ENCODE data around the gene PLD6.
"Not testable (repeated sequence)": the region's sequence is repeated elsewhere in the genome, so short reads cannot be mapped to it uniquely, and the experiment has no call there.

The PLD6 gene

DNA sequence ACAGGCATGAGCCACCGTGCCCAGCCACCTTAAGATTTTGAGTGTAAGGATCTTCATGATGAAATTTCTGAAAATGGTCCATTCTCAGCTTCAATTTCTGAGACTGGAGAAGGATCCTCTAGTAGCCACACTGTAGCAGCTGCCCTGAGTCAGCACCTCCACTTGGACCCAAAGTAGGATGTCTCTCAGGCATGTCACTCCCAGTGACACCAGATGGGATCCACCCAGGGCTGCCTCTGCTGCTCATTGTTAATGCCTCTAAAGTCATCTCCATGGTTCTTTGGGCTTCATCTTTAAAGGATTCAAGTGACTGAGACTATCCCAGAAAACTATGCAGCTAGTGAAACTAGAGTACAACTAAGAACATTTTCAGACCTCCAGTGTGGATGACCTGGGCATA lies 7.9 kb downstream of the PLD6 start:
- no peak for DNase-seq

GRCh38 chr17:17196776-17197175 lies 9.4 kb downstream of the PLD6 start:
- DNase-seq: no peak

DNA sequence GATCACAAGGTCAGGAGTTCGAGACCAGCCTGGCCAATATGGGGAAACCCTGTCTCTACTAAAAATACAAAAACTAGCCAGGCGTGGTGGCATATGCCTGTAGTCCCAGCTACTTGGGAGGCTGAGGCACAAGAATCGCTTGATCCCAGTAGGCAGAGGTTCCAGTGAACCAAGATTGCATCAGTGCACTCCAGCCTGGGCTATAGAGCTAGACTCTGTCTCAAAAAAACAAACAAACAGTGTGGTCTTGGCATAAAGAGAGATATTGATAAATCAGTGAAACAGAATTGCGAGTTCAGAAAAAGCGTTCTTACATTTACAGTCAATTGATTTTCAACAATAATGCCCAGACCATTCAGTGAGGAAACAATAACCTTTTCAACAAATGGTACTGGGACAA lies 10.7 kb downstream of the PLD6 start:
- DNase-seq: not testable (repeated sequence)

- DNase-seq: no peak
Observed at GRCh38 chr17:17191961-17192381, 14.2 kb downstream of the PLD6 start.

DNA sequence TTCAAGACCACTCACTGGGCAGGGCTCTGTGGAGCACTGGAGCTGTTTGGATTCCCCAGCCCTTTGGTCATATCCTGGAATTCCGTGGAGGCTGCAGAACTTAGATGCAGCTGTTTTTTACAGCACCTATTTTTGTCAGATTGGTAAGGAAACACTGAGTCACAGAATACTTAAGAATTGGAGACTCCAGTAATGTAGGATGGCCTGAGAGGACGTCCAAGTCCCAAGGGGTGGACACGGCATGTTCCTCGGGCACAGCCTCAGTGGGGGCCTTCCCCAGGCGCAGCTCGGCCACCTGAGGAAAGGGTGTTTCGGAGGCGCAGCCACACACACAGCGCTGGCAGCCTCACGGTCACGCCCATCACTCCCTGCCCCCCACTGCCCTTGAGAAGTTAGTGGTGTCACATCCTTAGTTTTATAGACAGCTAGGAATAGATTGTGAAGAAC lies 14.8 kb downstream of the PLD6 start:
- DNase-seq: no peak

- no peak for DNase-seq
Observed at GRCh38 chr17:17190188-17190587, 15.9 kb downstream of the PLD6 start.

DNA sequence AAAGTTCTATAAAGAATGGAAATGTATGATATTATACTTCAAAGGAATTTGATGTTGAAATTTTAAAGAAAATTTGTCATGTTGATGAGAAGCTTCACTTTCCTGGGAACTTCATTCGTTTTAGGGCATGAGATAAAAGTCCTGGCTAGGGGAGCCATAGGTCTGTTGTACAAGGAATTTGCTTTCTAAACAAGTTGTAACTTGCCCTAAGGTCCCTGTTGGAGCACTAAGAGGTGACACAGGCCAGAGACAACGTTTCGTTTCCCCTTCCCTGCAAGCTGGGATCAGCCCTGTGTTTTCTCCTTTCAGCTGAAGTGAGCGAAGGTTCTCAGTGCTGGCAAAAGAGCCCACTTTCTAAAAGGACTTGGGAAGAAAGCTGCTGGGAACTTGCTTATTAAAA lies 16.6 kb downstream of the PLD6 start:
- DNase-seq: no peak

- DNase-seq: no peak
Observed at GRCh38 chr17:17188586-17188985, 17.5 kb downstream of the PLD6 start.

DNA sequence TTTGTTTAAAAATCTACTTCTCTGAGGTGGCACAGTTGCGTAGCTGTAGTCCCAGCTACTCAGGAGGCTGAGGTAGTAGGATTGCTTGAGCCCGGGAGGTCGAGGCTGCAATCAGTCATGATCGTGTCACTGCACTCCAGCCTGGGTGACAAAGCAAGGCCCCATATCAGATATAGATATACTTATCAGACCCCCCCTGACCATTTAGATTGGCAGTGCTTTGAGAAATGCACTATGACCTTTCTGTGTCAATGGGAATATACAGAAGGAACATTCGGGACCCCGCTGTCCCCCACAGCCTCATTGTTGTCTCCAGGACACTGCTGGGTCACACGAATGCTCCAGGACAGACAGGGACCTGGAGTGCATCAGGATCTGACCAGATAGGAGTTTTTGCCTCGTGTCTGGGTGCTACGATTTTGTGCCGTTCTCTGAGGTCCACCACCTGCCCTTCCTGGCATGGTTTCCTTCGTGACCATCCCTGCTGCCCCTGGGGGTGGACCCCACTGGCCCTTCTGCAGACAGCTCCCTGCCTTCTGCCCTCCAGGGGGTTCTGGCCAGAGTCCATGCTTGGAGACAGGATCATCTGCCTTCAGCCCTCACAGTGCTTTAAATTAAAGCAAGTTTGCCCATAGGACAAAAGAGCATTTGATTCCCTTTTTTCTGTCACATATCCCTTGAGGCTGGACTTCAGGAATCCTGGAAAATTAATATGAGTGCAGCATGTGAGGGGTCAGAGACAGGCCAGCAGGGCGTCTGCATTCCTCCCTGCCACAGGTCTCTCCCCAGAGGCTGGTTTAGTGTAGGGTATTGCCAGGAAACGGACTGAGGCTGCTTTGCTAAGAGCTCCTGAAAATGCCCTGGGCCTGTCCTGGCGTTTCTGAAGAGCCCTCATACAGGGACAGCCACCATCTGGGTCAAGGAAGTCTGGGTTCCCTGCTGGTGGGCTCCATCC lies 19.3 kb downstream of the PLD6 start:
- DNase-seq: no peak

GRCh38 chr17:17186051-17186450 lies 20.1 kb downstream of the PLD6 start:
- DNase-seq: no peak

GRCh38 chr17:17184985-17185757 lies 21.0 kb downstream of the PLD6 start:
- DNase-seq: not testable (repeated sequence)

DNA sequence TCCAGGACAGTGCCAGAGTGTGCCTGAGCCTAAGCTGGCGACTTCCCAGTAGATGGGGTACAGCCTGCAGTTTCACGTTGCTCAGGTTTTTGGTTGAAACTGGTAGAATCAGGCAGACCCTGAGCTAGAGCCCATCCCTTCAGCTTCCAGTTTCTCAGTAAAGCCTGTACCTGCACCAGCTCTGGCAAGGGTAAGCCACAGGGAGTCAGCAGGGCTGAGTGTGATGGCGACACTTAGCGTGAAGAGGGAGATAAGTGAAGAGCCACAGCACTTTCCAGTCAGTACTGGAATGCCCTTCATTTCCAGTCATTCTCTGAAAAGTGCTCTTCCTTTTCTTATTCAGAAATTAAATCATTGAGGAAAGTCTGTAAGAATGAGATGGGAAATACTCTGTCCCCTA lies 22.4 kb downstream of the PLD6 start:
- no peak for DNase-seq

DNA sequence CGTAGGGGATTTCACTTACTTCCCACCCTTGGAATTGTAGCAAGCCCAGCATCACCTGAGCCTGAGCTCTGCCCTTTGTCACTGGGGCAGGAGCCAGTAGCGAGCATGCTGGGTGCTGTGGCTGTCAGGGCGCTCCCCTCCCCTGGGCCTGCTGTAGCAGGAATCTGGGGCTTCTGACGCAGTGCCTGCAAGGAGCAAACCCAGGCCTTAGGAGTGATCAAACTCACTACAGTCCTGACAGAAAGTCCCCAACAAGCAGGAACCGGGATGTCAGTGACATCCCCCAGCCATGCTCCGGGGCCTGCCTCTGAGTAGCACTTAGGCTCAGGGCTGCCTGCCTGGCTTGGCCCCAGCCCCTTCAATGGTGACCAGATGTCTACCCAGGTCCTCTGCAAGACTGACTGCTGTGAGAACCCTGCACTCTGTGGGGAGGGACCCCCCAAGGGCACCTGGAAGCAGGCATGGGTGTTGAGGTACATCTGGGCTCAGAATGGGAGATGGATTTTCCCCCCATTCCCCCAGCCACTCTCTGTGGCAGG lies 23.5 kb downstream of the PLD6 start:
- DNase-seq: no peak

DNA sequence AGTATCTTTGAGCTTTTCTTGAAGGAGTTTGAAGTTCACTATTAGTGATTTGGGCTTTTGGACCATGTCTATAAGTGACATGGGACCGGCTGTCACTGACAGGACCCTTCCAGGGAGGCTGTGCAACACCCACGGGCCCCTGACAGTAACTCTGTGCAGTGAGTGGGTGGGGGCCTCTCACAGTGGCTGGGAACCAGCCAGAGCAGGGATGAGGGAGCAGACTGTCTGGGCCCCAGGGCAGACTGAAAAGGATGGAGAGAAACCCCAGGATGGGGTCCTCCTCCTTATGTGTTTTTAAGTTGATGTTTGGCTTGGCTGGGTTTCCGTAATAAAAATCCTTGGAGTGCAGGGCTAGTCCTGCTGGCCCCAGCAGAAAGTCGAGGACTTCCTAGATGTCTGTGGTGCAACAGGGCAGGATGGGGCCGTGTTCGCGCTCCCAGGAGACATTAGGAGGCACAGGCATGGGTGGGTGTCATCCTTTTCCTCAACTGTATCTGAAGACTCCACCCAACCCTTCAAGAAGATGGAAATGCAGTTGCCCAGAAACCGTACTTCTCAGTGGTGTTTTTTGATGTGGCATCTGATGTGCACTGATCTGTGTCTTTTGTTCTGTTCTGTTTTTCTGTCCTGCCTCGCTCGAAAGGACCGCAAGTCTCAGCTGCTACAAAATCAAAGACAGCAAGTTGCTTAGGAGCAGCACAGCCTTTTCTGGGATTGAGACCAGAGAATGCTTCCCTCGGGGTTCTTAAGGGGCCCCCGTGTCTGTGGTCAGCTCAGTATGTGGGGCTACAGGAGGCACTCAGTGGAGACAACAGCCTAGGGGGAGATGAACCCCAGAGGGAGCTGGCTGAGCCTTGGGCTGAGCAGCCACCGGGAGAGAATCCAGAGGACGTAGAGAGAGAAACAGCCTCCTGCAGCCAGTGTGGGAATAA lies 24.2 kb downstream of the PLD6 start:
- no peak for DNase-seq

DNA sequence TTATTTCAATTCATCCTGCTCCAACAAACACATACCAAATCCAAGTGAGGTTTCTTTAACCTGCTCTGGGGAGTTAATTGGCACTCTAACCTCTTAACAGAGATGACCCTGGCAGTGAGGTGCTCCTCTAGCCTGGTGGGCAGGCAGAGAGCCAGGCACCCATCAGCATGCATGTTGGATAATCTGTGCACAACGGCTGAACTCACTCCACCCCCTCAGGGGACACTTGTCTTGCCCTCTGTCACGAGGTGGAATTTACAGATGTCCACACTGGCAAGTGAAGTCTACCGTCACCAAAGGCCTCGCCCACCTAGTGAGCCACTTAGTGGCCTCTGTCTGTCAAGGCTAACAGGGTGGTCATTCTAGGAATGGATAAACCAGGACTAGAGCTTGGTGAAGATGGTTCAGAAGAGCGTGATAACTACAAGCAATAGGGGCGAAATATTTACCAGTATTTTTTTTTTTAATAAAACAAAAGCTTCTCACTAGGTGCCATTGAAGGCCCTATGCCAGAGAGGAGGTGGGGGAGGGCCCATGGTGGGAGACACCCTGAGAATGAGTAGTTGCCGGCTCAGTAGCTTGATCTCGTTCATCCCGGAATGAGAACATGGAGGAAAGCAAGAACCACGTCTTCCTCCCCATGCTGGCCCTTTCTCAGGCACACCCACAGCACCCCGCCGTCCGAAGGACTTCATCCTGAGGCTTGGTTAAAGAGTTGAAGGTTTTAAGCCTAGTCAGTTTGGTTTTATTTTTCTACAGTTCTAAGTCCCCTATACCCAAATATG lies 25.2 kb downstream of the PLD6 start:
- DNase-seq: no peak

DNA sequence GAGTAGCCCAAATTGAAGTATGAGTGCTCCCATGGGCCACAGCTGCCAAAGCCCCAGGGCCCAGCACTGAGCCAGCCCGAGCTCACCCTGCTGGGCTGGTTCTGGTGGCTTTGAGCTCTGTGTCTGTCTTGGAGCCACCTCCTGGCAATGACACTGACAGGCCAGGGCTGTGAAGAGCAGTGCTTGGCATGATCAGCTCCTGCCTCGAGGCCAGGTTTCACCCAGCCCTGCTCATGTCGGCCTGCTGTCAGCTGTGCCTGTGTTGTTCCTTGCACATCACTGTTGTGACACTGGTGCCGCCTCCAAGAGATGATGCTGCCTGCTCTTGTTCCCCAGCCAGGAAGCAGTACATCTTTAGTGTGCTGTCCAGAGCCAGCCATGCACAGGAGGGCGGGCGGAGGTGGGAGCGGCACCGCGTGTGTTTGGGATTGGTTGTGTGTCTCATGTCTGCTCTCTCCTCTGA lies 26.0 kb downstream of the PLD6 start:
- DNase-seq: no peak

GRCh38 chr17:17179371-17179827 lies 26.7 kb downstream of the PLD6 start:
- no peak for DNase-seq

- DNase-seq: no peak
Observed at GRCh38 chr17:17177176-17177575, 29.0 kb downstream of the PLD6 start.

- no peak for DNase-seq
Observed at GRCh38 chr17:17176341-17176740, 29.8 kb downstream of the PLD6 start.

GRCh38 chr17:17175917-17176316 lies 30.2 kb downstream of the PLD6 start:
- no peak for DNase-seq

DNA sequence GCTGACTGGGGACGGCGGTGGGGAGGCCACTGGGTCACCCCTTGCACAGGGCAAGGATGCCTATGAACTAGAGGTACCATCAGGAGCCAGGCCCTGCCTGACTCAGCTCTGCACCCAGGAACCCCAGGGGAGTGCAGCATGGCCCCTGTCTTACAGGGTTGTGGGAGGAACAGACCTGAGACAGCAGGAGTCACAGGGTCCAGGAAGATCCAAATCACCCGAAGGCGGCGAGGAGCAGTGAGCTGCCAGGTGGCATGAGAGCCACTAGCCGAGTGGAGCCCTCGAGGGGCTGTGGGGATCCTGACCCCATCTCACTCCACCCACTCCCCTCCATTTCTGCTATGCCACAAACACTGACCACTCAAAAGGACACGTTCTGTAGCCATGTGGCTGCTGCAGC lies 30.8 kb downstream of the PLD6 start:
- no peak for DNase-seq
